Stimulated activated CD8-positive, alpha-beta memory T cell treated with anti-CD3 and anti-CD28 coated beads, Interleukin-2, amount 100 ng/mL, for 48 hours (primary cell): Measurements from ENCODE around the gene OVCA2.
A peak's percentile ranks its signal among the peaks of the same experiment; 100 is the strongest.

ENCODE experiments used
- DNase-seq, 2 donors: peaks; one replicate each; pipeline ENCODE4 v3.0.0-alpha.2; 2020; ENCODE audit warnings: low read depth in 2 of 2

The OVCA2 gene

GRCh38 chr17:2034157-2034556, 7.7 kb upstream of the OVCA2 start:
- DNase-seq: no peak

- no peak for DNase-seq
Measured at GRCh38 chr17:2034806-2035540, 6.8 kb upstream of the OVCA2 start.

DNA sequence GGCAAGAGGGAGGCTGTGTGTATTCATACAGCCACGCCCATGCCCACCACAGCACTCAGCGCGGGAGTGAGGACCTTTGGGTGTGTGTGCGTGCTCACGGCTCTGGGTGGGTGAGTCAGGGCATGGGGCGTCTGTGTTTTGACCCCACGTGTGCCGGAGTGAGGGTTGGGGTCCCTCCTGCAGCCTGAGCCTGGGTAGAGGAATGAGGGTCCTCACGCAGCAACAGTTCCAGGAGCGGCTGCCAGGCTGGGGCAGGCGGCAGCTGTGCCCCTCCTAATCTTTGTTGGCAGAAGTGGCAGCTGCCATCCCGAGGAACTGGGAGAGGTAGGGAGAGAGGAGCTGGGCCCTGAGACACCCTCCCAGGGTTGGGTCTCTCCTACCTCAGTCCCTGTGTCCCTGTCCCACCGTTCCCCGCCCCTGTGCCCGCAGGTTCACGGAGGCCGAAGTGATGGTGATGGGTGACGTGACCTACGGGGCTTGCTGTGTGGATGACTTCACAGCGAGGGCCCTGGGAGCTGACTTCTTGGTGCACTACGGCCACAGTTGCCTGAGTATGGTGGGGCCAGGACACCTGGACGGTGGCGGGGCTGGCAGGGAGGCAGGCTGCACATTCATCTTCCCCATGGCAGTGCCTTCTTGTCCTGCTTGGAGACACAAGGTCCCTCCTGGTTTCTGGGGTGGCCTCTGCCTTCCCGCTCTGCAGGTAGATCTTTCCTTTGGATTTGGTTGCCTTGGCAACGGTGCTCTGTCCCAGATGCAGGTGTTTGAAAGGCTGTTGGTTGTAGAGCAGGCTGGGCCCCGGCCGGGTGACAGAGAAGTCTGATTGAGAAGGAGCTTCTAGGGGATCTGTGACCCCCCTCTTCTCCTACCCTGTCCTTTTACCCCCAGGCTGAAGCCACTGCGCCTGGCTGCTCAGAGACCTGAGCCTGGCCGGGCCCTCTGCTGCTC, 6.0 kb upstream of the OVCA2 start:
- no peak for DNase-seq

DNA sequence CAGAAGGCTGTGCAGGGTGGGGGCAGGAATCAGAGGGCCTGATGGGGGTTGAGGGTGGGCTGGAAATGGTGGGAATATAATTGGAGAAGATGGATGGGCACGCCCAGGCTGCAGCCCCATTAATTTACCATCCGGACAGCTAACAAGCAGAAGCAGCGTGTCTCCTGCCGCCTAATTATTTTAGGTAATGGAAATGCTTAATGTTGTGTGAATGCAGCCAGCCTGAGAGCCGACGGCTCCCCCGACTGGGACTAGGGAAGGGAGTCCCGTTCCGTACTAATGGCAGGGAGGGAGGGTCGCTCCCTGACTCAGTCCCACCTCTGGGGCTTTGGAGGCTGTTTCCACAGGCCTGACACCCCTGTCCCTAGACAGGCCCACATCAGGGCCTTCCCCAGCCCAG, 4.7 kb upstream of the OVCA2 start:
- no peak for DNase-seq

DNA sequence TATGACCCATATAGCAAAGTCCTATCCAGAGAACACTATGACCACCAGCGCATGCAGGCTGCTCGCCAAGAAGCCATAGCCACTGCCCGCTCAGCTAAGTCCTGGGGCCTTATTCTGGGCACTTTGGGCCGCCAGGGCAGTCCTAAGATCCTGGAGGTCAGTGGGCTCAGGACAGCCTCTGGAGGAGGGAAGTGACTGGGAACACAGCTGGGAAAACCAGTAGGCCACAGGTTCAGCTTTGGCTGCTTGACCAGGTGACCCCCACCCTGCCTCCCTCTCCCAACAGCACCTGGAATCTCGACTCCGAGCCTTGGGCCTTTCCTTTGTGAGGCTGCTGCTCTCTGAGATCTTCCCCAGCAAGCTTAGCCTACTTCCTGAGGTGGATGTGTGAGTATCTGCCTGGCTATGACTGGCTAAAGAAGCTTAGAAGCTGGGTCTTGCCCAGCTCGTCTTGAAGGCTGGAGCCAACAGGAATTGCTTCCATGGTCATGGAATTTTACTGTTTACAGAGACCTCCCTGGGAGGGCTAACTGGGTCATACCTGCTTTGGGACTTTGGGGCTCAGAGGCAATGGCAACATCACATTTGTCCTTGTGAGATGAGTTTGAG, 1.5 kb upstream of the OVCA2 start:
- DNase-seq: no peak

DNA sequence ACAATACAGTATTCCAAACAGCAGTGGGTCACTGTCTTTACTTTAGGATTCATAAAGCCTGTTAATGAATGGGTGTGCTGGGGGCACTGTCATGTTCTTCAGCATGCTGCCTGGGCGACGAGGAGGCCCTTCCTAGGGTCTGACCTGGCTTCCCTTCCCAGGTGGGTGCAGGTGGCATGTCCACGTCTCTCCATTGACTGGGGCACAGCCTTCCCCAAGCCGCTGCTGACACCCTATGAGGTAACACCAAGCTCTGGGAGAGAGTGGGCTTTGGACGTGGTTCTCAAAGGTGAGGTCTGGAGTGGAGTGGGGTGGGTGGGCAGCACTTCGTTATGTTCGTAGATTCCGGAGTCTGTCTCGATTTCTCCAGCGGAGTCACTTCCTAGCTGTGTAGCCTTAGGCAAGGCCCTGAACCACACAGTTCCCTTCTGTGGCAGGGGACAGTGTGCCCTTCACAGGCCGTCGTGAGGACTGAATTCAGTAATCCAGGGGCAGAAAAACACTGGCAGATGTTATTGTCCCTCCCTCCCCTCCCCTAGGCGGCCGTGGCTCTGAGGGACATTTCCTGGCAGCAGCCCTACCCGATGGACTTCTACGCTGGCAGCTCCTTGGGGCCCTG, 771 bp upstream of the OVCA2 start:
- DNase-seq: no peak

- DNase-seq: no peak
Measured at GRCh38 chr17:2042390-2042847, 597 bp downstream of the OVCA2 start.

DNA sequence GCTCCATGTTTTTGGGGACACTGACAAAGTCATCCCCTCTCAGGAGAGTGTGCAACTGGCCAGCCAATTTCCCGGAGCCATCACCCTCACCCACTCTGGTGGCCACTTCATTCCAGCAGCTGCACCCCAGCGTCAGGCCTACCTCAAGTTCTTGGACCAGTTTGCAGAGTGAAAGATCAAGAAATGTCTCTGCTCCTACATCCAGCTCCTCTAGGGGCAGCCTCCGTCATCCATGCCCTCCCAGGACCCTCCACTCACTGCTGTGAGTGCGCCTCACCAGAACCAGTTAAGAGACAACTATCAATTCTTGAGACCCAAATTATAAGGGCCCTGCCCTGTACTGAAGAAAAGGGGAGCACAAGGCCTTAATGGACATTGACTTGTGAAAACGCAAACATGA, 1.1 kb downstream of the OVCA2 start:
- DNase-seq: no peak

GRCh38 chr17:2043785-2044184, 2.0 kb downstream of the OVCA2 start:
- no peak for DNase-seq

- DNase-seq: no peak
Measured at GRCh38 chr17:2044263-2044894, 2.6 kb downstream of the OVCA2 start.

- DNase-seq: no peak
Measured at GRCh38 chr17:2047590-2047989, 5.8 kb downstream of the OVCA2 start.

- no peak for DNase-seq
Measured at GRCh38 chr17:2048805-2049204, 7.0 kb downstream of the OVCA2 start.

DNA sequence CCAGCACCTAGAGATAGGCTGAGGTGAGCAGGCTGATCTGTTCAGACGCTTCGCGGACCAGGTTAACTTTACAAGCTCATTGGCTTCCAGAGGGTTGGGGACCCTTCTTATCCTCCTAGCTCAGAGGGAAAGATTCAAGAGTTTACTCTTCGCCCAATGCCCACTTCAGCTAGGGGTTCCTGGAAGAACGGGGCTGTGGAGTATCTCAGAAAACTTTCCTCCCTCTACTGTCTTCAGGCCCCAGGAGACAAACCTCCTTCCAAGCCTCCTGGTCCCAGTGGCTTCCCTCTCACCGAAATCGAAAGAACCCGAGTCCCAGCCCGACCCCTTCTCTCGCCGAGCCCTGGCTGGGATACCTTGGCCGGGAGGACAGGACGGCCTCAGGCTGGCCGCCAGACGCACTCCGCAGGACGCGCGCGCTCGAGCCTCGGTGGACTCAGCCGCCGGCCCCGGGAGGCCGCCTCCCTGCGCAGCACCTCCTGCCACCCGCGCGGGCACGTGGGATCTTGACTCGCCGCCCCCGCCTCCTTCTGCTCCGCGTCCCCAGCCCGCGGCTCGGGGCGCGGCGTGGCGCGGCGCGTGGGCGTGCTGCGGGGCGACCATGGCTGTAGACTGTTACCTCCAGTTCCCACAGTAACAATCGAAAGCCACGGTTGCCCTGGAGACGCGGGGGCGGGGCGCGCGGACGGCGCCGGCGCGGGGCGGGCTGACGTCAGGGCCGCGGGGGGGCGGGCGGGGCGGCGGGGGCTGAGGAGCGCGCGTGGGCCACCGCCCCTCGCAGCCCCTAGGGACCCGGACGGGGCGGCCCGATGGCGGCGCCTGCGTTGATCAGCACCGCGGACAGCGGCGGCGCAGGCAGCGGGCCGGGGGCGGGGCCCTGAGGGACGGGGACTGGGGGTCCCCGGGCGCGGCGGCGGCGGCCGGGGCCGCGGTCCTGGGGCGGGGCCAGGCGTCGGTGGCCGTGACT, 7.8 kb downstream of the OVCA2 start:
- peak; percentile 84 to 85 for DNase-seq

- peak in 1 of 2 donors; percentile 60 for DNase-seq
Measured at GRCh38 chr17:2050300-2051060, 8.7 kb downstream of the OVCA2 start.

DNA sequence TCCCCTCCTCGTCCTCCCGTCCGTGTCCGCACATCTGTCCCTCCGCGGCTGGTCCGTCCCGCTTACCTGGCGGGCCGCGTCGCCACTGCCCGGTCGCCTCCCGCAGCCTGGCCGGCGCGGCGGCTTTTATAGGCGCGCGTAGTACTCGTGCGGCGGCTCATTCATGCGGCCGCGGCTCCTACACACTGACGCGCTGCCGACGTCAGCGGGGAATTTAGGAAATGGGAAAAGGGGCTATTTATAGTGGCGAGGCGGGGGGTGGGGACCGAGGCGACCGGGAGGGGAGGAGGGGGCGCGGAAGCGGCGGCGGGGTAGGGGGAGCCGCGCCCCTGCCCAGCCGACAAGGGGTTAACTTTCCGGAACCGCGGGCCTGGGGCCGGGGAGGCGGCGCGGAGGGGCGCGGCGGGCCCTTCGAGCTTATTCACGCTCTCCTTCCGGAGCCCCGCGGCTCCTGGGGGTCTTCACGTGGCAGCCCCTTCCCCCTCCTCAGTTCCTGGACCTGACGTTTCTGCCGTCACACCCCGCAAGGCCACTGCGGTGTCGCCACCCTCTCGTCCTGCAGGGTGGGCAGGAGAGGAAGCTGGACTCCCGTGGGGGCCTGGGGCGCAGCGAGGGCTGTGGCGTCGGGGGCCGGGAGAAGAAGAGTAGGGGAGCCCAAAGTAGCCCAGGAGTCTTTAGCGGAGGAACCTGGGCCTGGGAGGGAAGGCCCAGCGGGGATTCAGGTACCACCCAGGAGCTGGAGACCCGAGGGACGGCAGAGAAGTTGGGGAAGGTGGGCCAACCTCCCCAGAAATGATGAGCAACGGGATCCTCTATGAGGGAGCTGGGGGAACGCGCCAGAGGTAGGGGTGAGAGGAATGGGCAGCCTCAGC, 9.5 kb downstream of the OVCA2 start:
- no peak for DNase-seq

DNA sequence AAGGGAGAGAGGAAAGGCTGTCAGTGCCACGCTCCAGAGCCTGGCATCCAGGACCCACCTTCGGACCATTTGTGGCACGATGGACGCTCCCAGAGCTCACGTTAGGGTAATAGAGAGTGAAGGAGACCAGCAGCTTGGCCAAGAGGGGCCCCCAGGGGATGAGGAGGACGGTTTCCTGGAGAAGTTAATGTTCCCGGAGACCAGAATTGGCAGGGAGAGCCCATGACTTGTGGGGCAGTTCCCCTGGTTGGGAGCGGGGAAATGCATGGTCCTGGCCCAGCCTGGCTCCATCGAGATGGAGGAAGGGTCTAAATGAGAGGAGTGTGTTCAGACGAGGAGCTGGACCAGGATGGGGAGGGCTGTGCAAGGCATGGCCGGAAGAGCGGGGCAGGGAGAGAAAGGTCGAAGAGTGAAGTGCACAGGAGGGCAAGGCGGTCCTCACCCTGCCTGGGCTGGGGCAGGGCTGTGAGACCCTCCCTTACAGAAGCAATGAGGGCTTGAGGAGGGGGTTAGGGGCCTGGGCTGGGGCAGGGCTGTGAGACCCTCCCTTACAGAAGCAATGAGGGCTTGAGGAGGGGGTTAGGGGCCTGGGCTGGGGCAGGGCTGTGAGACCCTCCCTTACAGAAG, 10.2 kb downstream of the OVCA2 start:
- no peak for DNase-seq

- DNase-seq: peak; percentile 78 to 80
Measured at GRCh38 chr17:2053380-2054261, 11.8 kb downstream of the OVCA2 start.
